Liver (tissue), 9 donors: ENCODE measurements around the gene PDGFC. TPM values are rescaled to one million over a fixed set of nuclear protein-coding genes. Genes with fewer than 3 reads are reported as not detected.

Experiments used
- DNase-seq: peaks from one replicate; pipeline ENCODE4 v3.0.0-alpha.2; 2017; ENCODE audit warnings: low spot score
- H3K27ac ChIP-seq, 2 donors: one replicate each; pipeline ENCODE4 v1.7.0; 2013; ENCODE audit warnings: inconsistent platforms in 2 of 2, low read length in 2 of 2, control low read depth in 1 of 2, low read depth in 1 of 2, mild to moderate bottlenecking in 1 of 2
- H3K27me3 ChIP-seq, 4 donors: one replicate each; pipeline versions ENCODE4 v1.6.1 to v1.7.0; 2013; ENCODE audit warnings: low read length in 3 of 4, inconsistent platforms in 1 of 4, mild to moderate bottlenecking in 1 of 4, moderate library complexity in 1 of 4; ENCODE audit not compliant: control insufficient read depth in 4 of 4, insufficient read depth in 4 of 4
- H3K36me3 ChIP-seq, 4 donors: one replicate each; pipeline versions ENCODE4 v1.6.1 to v1.7.0; 2013; ENCODE audit warnings: low read length in 3 of 4, mild to moderate bottlenecking in 3 of 4, low read depth in 1 of 4, moderate library complexity in 1 of 4; ENCODE audit not compliant: control insufficient read depth in 4 of 4, insufficient read depth in 3 of 4
- H3K4me1 ChIP-seq, 4 donors: one replicate each; pipeline versions ENCODE4 v1.6.1 to v1.7.0; 2013; ENCODE audit warnings: low read length in 3 of 4, mild to moderate bottlenecking in 3 of 4, moderate library complexity in 1 of 4; ENCODE audit not compliant: control insufficient read depth in 4 of 4, insufficient read depth in 4 of 4
- H3K4me3 ChIP-seq, 3 donors: one replicate each; pipeline versions ENCODE4 v1.6.1 to v1.7.0; 2013; ENCODE audit warnings: low read length in 3 of 3, control low read depth in 1 of 3, low read depth in 1 of 3, mild to moderate bottlenecking in 1 of 3
- H3K9ac ChIP-seq, 2 donors: one replicate each; pipeline ENCODE4 v1.7.0; 2013; ENCODE audit warnings: low read length in 2 of 2, mild to moderate bottlenecking in 2 of 2, moderate library complexity in 2 of 2, control low read depth in 1 of 2, low read depth in 1 of 2
- H3K9me3 ChIP-seq, 4 donors: one replicate each; pipeline versions ENCODE4 v1.6.1 to v1.7.0; 2013; ENCODE audit warnings: low read length in 3 of 4; ENCODE audit not compliant: control insufficient read depth in 4 of 4
- EGR1 ChIP-seq, 2 donors: IDR thresholded peaks; 2 replicates each; pipeline ENCODE4 v1.6.1; 2016 to 2018; ENCODE audit warnings: antibody characterized with exemption in 2 of 2, low read depth in 2 of 2
- FOXA1 ChIP-seq: IDR thresholded peaks from 2 replicates; pipeline ENCODE4 v1.6.1; 2016; ENCODE audit warnings: antibody characterized with exemption
- GABPA ChIP-seq, 2 donors: IDR thresholded peaks in 1 of 2; conservative IDR thresholded peaks in 1 of 2; 2 replicates each; pipeline ENCODE4 v1.6.1; 2016; ENCODE audit warnings: antibody characterized with exemption in 2 of 2, mild to moderate bottlenecking in 1 of 2, moderate library complexity in 1 of 2
- HNF4A ChIP-seq, 2 donors: conservative IDR thresholded peaks; 2 replicates each; pipeline ENCODE4 v1.6.1; 2016; ENCODE audit warnings: antibody characterized with exemption in 2 of 2, mild to moderate bottlenecking in 2 of 2
- HNF4G ChIP-seq: IDR thresholded peaks from 2 replicates; pipeline ENCODE4 v1.6.1; 2016; ENCODE audit warnings: antibody characterized with exemption
- JUND ChIP-seq, 2 donors: IDR thresholded peaks; 2 replicates each; pipeline ENCODE4 v1.6.1; 2016; ENCODE audit warnings: antibody characterized with exemption in 2 of 2
- NR2F2 ChIP-seq: IDR thresholded peaks from 2 replicates; pipeline ENCODE4 v1.6.1; 2016; ENCODE audit warnings: antibody characterized with exemption
- RAD21 ChIP-seq, 2 donors: IDR thresholded peaks; 2 replicates each; pipeline ENCODE4 v1.6.1; 2016; ENCODE audit warnings: antibody characterized with exemption in 2 of 2, mild to moderate bottlenecking in 2 of 2
- RXRA ChIP-seq, 2 donors: IDR thresholded peaks; 2 replicates each; pipeline ENCODE4 v1.6.1; 2017 to 2018; ENCODE audit warnings: antibody characterized with exemption in 2 of 2, mild to moderate bottlenecking in 1 of 2
- SP1 ChIP-seq: IDR thresholded peaks from 2 replicates; pipeline ENCODE4 v1.6.1; 2018; ENCODE audit warnings: antibody characterized with exemption, mild to moderate bottlenecking
- YY1 ChIP-seq: IDR thresholded peaks from 2 replicates; pipeline ENCODE4 v1.6.1; 2016; ENCODE audit warnings: antibody characterized with exemption, mild to moderate bottlenecking
- WGBS: extraction: QIAGEN DNeasy Blood & Tissue Kit; methylation state at CpG from one replicate; pipeline ENCODE4 v1.1.7; 2013; 5-methylcytosine and 5-hydroxymethylcytosine counted together
- polyA plus RNA-seq, 2 donors: library from polyadenylated mRNA; stranded (reverse) in 1 of 2; unstranded in 1 of 2; fragments of 200-250 nt in 1 of 2; fragments of >200 nt in 1 of 2; fragmentation: Nextera tagmentation in 1 of 2; extraction: Ambion mirVana in 1 of 2; gene quantifications; one replicate each; pipeline versions ENCODE4 v1.2.1 to v1.2.3, GENCODE V29; 2013 to 2015
- total RNA-seq, 2 donors: library from RNA; depleted of rRNA; stranded (reverse); fragments of >200 nt; gene quantifications; one replicate each; pipeline ENCODE4 v1.2.3, GENCODE V29; 2014
- TF ChIP-seq, protein P1 (sequence below): IDR thresholded peaks from 2 replicates; pipeline ENCODE4 v1.6.1; 2016; ENCODE audit warnings: antibody characterized with exemption
- TF ChIP-seq, protein P2 (sequence below): fragments of 150-350 bp; IDR thresholded peaks from 2 replicates; pipeline ENCODE4 v1.5.1; 2017; ENCODE audit warnings: improper control_type of control experiment, low read depth, low read length; ENCODE audit not compliant: missing input control
- TF ChIP-seq, protein P3 (sequence below): IDR thresholded peaks from 2 replicates; pipeline ENCODE4 v1.6.1; 2016; ENCODE audit warnings: antibody characterized with exemption, mild to moderate bottlenecking
- TF ChIP-seq, protein P4 (sequence below): IDR thresholded peaks from 2 replicates; pipeline ENCODE4 v1.6.1; 2016; ENCODE audit warnings: antibody characterized with exemption
- TF ChIP-seq, protein P5 (sequence below): IDR thresholded peaks from 2 replicates; pipeline ENCODE4 v1.6.1; 2016; ENCODE audit warnings: antibody characterized with exemption
- donor health status: healthy.
- donor health status: healthy.
- donor health status: healthy.
- donor health status: healthy.
- donor health status: healthy.

Gene PDGFC
- total and polyA plus RNA-seq, 4 donors, result 5.8 to 25.7 (median 9.7) TPM

DNA sequence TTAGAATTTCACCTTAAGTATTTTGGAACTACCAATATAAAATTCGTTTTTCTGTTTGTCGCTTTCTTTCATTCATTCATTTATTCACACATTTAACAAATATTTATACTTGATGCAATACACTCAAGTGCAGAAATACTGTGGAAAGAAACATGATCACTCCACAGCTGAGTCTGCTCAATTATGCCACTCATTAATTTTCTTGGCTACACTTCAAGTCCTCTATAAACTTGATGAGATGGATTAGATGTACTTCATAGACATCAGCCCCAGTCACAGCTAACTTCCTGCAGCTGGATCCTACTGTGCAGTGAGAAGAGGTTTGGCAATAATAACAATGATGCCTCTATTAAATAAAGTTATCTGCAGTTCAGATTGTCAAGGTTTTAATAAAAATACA lies 208.1 kb downstream of the PDGFC start:
- Histone ChIP-seq H3K27me3 (no peaks in the 10 kb centered on the region), H3K27ac (no peak overlapping the region), H3K4me1 (peaks cover 0 to 5% (median 0%) of the 10 kb centered on the region in 4 donors), H3K4me3 (no peak overlapping the region), H3K9me3 (no peaks in the 10 kb centered on the region), H3K9ac (no peak overlapping the region), H3K36me3 (peaks cover 0 to 3% (median 0%) of the 10 kb centered on the region in 4 donors)
- TF ChIP-seq FOXA1 (no peak), RXRA (IDR thresholded peaks at IDR 0.05) (no peak), RAD21 (IDR thresholded peaks at IDR 0.05) (no peak), JUND (IDR thresholded peaks at IDR 0.05) (no peak), HNF4G (no peak), SP1 (no peak), NR2F2 (no peak), HNF4A (conservative IDR thresholded peaks at IDR 0.05) (no peak), EGR1 (IDR thresholded peaks at IDR 0.05; ENCODE audit: low read depth in 2 of 2) (no peak), GABPA (IDR thresholded peaks at IDR 0.05 in 1 of 2, conservative IDR thresholded peaks at IDR 0.05 in 1 of 2) (no peak), YY1 (no peak)
- TF ChIP-seq, protein P1, sequence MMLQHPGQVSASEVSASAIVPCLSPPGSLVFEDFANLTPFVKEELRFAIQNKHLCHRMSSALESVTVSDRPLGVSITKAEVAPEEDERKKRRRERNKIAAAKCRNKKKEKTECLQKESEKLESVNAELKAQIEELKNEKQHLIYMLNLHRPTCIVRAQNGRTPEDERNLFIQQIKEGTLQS, result no peak
- TF ChIP-seq, protein P2, sequence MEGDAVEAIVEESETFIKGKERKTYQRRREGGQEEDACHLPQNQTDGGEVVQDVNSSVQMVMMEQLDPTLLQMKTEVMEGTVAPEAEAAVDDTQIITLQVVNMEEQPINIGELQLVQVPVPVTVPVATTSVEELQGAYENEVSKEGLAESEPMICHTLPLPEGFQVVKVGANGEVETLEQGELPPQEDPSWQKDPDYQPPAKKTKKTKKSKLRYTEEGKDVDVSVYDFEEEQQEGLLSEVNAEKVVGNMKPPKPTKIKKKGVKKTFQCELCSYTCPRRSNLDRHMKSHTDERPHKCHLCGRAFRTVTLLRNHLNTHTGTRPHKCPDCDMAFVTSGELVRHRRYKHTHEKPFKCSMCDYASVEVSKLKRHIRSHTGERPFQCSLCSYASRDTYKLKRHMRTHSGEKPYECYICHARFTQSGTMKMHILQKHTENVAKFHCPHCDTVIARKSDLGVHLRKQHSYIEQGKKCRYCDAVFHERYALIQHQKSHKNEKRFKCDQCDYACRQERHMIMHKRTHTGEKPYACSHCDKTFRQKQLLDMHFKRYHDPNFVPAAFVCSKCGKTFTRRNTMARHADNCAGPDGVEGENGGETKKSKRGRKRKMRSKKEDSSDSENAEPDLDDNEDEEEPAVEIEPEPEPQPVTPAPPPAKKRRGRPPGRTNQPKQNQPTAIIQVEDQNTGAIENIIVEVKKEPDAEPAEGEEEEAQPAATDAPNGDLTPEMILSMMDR, result no peak
- TF ChIP-seq, protein P3, sequence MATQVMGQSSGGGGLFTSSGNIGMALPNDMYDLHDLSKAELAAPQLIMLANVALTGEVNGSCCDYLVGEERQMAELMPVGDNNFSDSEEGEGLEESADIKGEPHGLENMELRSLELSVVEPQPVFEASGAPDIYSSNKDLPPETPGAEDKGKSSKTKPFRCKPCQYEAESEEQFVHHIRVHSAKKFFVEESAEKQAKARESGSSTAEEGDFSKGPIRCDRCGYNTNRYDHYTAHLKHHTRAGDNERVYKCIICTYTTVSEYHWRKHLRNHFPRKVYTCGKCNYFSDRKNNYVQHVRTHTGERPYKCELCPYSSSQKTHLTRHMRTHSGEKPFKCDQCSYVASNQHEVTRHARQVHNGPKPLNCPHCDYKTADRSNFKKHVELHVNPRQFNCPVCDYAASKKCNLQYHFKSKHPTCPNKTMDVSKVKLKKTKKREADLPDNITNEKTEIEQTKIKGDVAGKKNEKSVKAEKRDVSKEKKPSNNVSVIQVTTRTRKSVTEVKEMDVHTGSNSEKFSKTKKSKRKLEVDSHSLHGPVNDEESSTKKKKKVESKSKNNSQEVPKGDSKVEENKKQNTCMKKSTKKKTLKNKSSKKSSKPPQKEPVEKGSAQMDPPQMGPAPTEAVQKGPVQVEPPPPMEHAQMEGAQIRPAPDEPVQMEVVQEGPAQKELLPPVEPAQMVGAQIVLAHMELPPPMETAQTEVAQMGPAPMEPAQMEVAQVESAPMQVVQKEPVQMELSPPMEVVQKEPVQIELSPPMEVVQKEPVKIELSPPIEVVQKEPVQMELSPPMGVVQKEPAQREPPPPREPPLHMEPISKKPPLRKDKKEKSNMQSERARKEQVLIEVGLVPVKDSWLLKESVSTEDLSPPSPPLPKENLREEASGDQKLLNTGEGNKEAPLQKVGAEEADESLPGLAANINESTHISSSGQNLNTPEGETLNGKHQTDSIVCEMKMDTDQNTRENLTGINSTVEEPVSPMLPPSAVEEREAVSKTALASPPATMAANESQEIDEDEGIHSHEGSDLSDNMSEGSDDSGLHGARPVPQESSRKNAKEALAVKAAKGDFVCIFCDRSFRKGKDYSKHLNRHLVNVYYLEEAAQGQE, result no peak
- TF ChIP-seq, protein P4, sequence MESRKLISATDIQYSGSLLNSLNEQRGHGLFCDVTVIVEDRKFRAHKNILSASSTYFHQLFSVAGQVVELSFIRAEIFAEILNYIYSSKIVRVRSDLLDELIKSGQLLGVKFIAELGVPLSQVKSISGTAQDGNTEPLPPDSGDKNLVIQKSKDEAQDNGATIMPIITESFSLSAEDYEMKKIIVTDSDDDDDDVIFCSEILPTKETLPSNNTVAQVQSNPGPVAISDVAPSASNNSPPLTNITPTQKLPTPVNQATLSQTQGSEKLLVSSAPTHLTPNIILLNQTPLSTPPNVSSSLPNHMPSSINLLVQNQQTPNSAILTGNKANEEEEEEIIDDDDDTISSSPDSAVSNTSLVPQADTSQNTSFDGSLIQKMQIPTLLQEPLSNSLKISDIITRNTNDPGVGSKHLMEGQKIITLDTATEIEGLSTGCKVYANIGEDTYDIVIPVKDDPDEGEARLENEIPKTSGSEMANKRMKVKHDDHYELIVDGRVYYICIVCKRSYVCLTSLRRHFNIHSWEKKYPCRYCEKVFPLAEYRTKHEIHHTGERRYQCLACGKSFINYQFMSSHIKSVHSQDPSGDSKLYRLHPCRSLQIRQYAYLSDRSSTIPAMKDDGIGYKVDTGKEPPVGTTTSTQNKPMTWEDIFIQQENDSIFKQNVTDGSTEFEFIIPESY, result no peak
- TF ChIP-seq, protein P5, sequence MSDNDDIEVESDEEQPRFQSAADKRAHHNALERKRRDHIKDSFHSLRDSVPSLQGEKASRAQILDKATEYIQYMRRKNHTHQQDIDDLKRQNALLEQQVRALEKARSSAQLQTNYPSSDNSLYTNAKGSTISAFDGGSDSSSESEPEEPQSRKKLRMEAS, result no peak
- WGBS, result 64% methylated on average over 2 of the region's 2 CpGs
- DNase-seq, result no peak

DNA sequence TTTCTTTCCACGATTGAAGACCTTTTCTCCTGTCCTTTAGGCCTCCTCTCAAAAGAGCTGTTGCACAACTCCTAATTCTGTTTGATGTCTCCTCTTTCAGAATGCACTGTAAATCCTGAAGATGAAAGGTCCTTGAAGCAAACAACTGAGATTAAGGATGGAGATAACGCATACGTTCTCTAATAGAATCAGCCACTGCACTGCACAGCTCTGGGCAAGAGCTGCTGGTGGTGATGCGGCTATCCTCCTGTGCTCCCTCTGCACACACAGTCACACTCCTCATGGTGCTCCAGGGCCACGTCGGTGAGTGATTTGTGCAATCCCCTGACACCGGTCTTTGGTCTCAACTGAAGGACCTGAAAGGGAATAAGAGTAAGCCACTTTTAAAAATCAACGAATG lies 208.7 kb downstream of the PDGFC start:
- Histone ChIP-seq H3K9me3 (no peaks in the 10 kb centered on the region), H3K4me1 (peaks cover 0 to 5% (median 0%) of the 10 kb centered on the region in 4 donors), H3K36me3 (peaks cover 0 to 3% (median 0%) of the 10 kb centered on the region in 4 donors), H3K4me3 (no peak overlapping the region), H3K27me3 (no peaks in the 10 kb centered on the region), H3K27ac (no peak overlapping the region), H3K9ac (no peak overlapping the region)
- DNase-seq, result no peak
- WGBS, result 92% methylated on average over 8 of the region's 8 CpGs
- no peak for TF ChIP-seq HNF4G
- TF ChIP-seq RXRA (IDR thresholded peaks at IDR 0.05), result no peak
- TF ChIP-seq SP1, result no peak
- TF ChIP-seq, protein P4, result no peak
- TF ChIP-seq FOXA1, result no peak
- TF ChIP-seq JUND (IDR thresholded peaks at IDR 0.05), result no peak
- TF ChIP-seq YY1, result no peak
- TF ChIP-seq, protein P5, result no peak
- TF ChIP-seq, protein P1, result no peak
- TF ChIP-seq, protein P3, result no peak
- no peak for TF ChIP-seq HNF4A (conservative IDR thresholded peaks at IDR 0.05)
